Activated effector memory CD4-positive, alpha-beta T cell treated with anti-CD3 and anti-CD28 coated beads, Interleukin-2, amount 50 U/mL, for 16 hours (primary cell): Measurements from ENCODE around the gene MMP10.

Experiments
- DNase-seq: peaks from one replicate; pipeline ENCODE4 v3.0.0-alpha.2; 2020

MMP10 gene

DNA sequence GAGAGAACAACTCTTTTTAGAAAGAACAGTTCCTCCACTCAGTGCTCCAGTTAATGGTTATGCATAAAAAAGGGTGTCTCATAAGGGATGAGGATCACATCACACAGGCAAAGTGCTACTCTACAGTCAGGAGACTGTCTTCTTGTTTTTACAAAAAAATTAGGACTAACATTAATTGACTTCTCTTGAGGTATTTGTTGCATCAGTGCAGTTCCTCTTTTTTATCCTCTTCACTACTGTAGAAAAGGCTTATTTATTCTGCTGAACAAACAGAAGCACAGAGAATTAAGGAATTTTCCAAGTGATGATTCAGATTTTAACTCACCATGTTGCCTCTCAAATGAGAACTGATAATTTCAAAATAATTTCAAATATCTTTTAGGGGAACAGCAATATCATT lies 57.6 kb downstream of the MMP10 start:
- no peak for DNase-seq
